Mucosa of descending colon (tissue), 3 donors: ENCODE measurements around the gene NKX3-2. TPM values are rescaled to one million over a fixed set of nuclear protein-coding genes. Genes with fewer than 3 reads are reported as not detected.

Source experiments
- ATAC-seq: fragments of 200-7000 bp; cut with Tn5 transposase; one replicate; pipeline ENCODE4 v1.9.1; 2020; ENCODE audit warnings: mild to moderate bottlenecking, moderate library complexity
- DNase-seq, 3 donors: peaks; one replicate each; pipeline ENCODE4 v3.0.0-alpha.2; 2020
- H3K36me3 ChIP-seq: fragments of 200-600 bp; one replicate; pipeline ENCODE4 v1.8.0; 2021; ENCODE audit warnings: low read depth, mild to moderate bottlenecking
- H3K4me1 ChIP-seq: fragments of 200-600 bp; one replicate; pipeline ENCODE4 v1.8.0; 2021; ENCODE audit warnings: low read depth, mild to moderate bottlenecking
- H3K4me3 ChIP-seq: fragments of 200-600 bp; one replicate; pipeline ENCODE4 v1.8.0; 2021; ENCODE audit warnings: mild to moderate bottlenecking
- H3K9me3 ChIP-seq: fragments of 200-600 bp; one replicate; pipeline ENCODE4 v1.8.0; 2021; ENCODE audit warnings: mild to moderate bottlenecking
- CTCF ChIP-seq: fragments of 200-600 bp; IDR thresholded peaks from one replicate; pipeline ENCODE4 v1.8.0; 2022; ENCODE audit warnings: antibody characterized with exemption, mild to moderate bottlenecking
- intact Hi-C, 2 donors: fragments of 100-400 bp; cut with DNase I in 1 of 2; cut with micrococcal nuclease in 1 of 2; formaldehyde crosslinking; loops; one replicate each; pipeline versions ENCODE4 v1.11.0 to v1.11.1; 2022; cut with DNase I, micrococcal nuclease
- long read RNA-seq, 2 donors: library from polyadenylated mRNA; unstranded; transcript quantifications; one replicate each; pipeline ENCODE4 v2.0.0, GENCODE V29; 2019 to 2021
- total RNA-seq, 3 donors: library from RNA; stranded (reverse); fragmentation: NEBNext Ultra II Directional in 2 of 3; extraction: Animal tissue kit (Norgen Biotek cat#: 25700) in 2 of 3; gene quantifications; one replicate each; pipeline versions ENCODE4 v1.2.1 to v1.2.4, GENCODE V29; 2021 to 2023
- donor health status: DM: no; HTN: no; CAD: no; lungs with moderate emphysema.
- donor health status: DM: no; HTN: no; CAD: no.
- donor health status: DM: no; HTN: yes; CAD: no.

The NKX3-2 gene
- total RNA-seq: 10 to 100 TPM in 1 of 3 donors, under 1 TPM in 2; 0.61 to 26.3 (median 0.72) TPM
- long read RNA-seq, donor 1, transcript NKX3-2-201 (2 exons, 2,801 nt): major isoform, 51 of 74 reads
- long read RNA-seq, donor 1, partial matches to known transcripts: 0 of 74 reads
- long read RNA-seq, donor 1, other reads (novel, unspliced or antisense): 23 of 74 reads
- long read RNA-seq, donor 2: 0 reads

GRCh38 chr4:13543839-13544605, at the start of gene NKX3-2:
NKX3-2 (minus strand) TSS chr4:13544508; CDS start chr4:13544414, 94 bp downstream.
- peak within 1 kb of the TSS; percentile 14 for H3K4me3 ChIP-seq
- intact Hi-C loops: no loop called here
- H3K36me3 ChIP-seq: no peaks in the 10 kb centered on the region
- H3K9me3 ChIP-seq: no peaks in the 10 kb centered on the region
- peaks cover 28% of the 10 kb centered on the region for H3K4me1 ChIP-seq
- peak in 1 of 3 donors; percentile 47 for DNase-seq
- no peak for TF ChIP-seq CTCF
- peak; percentile 65 for ATAC-seq

GRCh38 chr4:13592220-13592619, 47.9 kb upstream of the NKX3-2 start:
- Histone ChIP-seq H3K4me3 (no peak overlapping the region), H3K4me1 (no peaks in the 10 kb centered on the region), H3K9me3 (no peaks in the 10 kb centered on the region), H3K36me3 (no peaks in the 10 kb centered on the region)
- ATAC-seq (no peak), DNase-seq (no peak)
- TF ChIP-seq CTCF: no peak
- intact Hi-C loops: no loop called here

GRCh38 chr4:13590766-13591165, 46.5 kb upstream of the NKX3-2 start:
- no peaks in the 10 kb centered on the region for H3K4me1 ChIP-seq
- intact Hi-C loops: no loop called here
- no peaks in the 10 kb centered on the region for H3K9me3 ChIP-seq
- DNase-seq: no peak
- peaks cover 10% of the 10 kb centered on the region for H3K36me3 ChIP-seq
- no peak overlapping the region for H3K4me3 ChIP-seq
- TF ChIP-seq CTCF: no peak
- ATAC-seq: no peak

GRCh38 chr4:13588954-13589353, 44.6 kb upstream of the NKX3-2 start:
- intact Hi-C loops: no loop called here
- Histone ChIP-seq H3K4me3 (no peak overlapping the region), H3K36me3 (peaks cover 10% of the 10 kb centered on the region), H3K4me1 (no peaks in the 10 kb centered on the region), H3K9me3 (no peaks in the 10 kb centered on the region)
- ATAC-seq (no peak), DNase-seq (no peak)
- no peak for TF ChIP-seq CTCF

GRCh38 chr4:13584481-13584880, 40.2 kb upstream of the NKX3-2 start:
- Histone ChIP-seq H3K4me3 (no peak overlapping the region), H3K9me3 (no peaks in the 10 kb centered on the region), H3K4me1 (no peaks in the 10 kb centered on the region), H3K36me3 (peaks cover 19% of the 10 kb centered on the region)
- ATAC-seq: no peak
- TF ChIP-seq CTCF: no peak
- DNase-seq: no peak
- intact Hi-C loops: no loop called here
